PC-9 (cell line): ENCODE data around the gene CDK5. TPM values are rescaled to one million over a fixed set of nuclear protein-coding genes. Genes with fewer than 3 reads are reported as not detected.

Source experiments
- BruUV-seq: library from RNA; stranded (reverse); fragments of 400-500 nt; replicated peaks from 2 replicates; lab custom pipeline; 2021; lab: Mats Ljungman, UMichigan
- CTCF ChIA-PET: fragments of 300-600 bp; sonication (Branson Sonifier 250); formaldehyde crosslinking; loops from one replicate; lab custom pipeline; 2022; ENCODE audit warnings: antibody characterized with exemption; lab: Charles Lee
- POLR2A ChIA-PET: fragments of 300-600 bp; sonication (Branson Sonifier 250); formaldehyde crosslinking; loops from one replicate; lab custom pipeline; 2022; ENCODE audit warnings: antibody characterized with exemption; ENCODE audit not compliant: unreplicated experiment; lab: Charles Lee
- DNase-seq, 2 experiments: peaks; one replicate each; pipeline versions ENCODE4 v3.0.0 to v3.0.0-alpha.2; 2015 to 2022; ENCODE audit warnings: mixed read lengths in 1 of 2
- H2AFZ ChIP-seq: fragments of 200-600 bp; sonication (generic); 2 replicates; pipeline ENCODE4 v1.8.1; 2017; ENCODE audit warnings: antibody characterized with exemption
- H3F3A ChIP-seq: fragments of 200-600 bp; sonication (generic); 2 replicates; pipeline ENCODE4 v1.8.1; 2017; ENCODE audit warnings: antibody characterized with exemption, mild to moderate bottlenecking, low read depth; ENCODE audit not compliant: insufficient read depth
- H3K27ac ChIP-seq: fragments of 200-600 bp; sonication (generic); 2 replicates; pipeline ENCODE4 v1.6.1; 2016; ENCODE audit warnings: mixed run types
- H3K27me3 ChIP-seq: fragments of 200-600 bp; sonication (generic); 2 replicates; pipeline ENCODE4 v1.6.1; 2016; ENCODE audit warnings: low read depth, mixed run types; ENCODE audit not compliant: insufficient read depth
- H3K36me3 ChIP-seq: fragments of 200-600 bp; sonication (generic); 2 replicates; pipeline ENCODE4 v1.6.1; 2016; ENCODE audit warnings: low read depth, mixed run types
- H3K4me1 ChIP-seq: fragments of 200-600 bp; sonication (generic); replicated peaks from 2 replicates; pipeline ENCODE4 v1.6.1; 2016; ENCODE audit warnings: mixed run types; ENCODE audit not compliant: insufficient read depth
- H3K4me2 ChIP-seq: fragments of 200-600 bp; sonication (generic); 2 replicates; pipeline ENCODE4 v1.6.1; 2017; ENCODE audit warnings: mixed run types
- H3K4me3 ChIP-seq: fragments of 200-600 bp; sonication (generic); 2 replicates; pipeline ENCODE4 v1.6.1; 2016; ENCODE audit warnings: mixed run types
- H3K79me2 ChIP-seq: fragments of 200-600 bp; sonication (generic); 2 replicates; pipeline ENCODE4 v1.6.1; 2017; ENCODE audit warnings: low read depth, mixed run types
- H3K9me2 ChIP-seq: fragments of 200-600 bp; sonication (generic); 2 replicates; pipeline ENCODE4 v1.8.1; 2017; ENCODE audit warnings: mild to moderate bottlenecking; ENCODE audit not compliant: insufficient read depth
- H3K9me3 ChIP-seq: fragments of 200-600 bp; sonication (generic); 2 replicates; pipeline ENCODE4 v1.8.1; 2016; ENCODE audit warnings: low read depth; ENCODE audit not compliant: insufficient read depth
- H4K20me1 ChIP-seq: fragments of 200-600 bp; sonication (generic); 2 replicates; pipeline ENCODE4 v1.8.1; 2017; ENCODE audit not compliant: insufficient read depth
- CTCF ChIP-seq: fragments of 200-600 bp; sonication (generic); conservative IDR thresholded peaks from 2 replicates; pipeline ENCODE4 v1.6.1; 2017; ENCODE audit warnings: mixed run types, antibody characterized with exemption, mild to moderate bottlenecking, moderate library complexity
- EZH2 ChIP-seq: fragments of 200-600 bp; sonication (generic); IDR thresholded peaks from 2 replicates; pipeline ENCODE4 v1.8.0; 2017; ENCODE audit warnings: antibody characterized with exemption, low read depth
- intact Hi-C: fragments of 100-400 bp; cut with micrococcal nuclease; formaldehyde crosslinking; loops from one replicate; pipeline ENCODE4 v1.10.0; 2022; ENCODE audit not compliant: unreplicated experiment
- total RNA-seq: library from RNA; stranded (reverse); gene quantifications from 2 replicates; pipeline ENCODE4 v1.2.3, GENCODE V29; 2021

CDK5 gene
- total RNA-seq, 1 experiment from 2014 or later, result 45.7 TPM

DNA sequence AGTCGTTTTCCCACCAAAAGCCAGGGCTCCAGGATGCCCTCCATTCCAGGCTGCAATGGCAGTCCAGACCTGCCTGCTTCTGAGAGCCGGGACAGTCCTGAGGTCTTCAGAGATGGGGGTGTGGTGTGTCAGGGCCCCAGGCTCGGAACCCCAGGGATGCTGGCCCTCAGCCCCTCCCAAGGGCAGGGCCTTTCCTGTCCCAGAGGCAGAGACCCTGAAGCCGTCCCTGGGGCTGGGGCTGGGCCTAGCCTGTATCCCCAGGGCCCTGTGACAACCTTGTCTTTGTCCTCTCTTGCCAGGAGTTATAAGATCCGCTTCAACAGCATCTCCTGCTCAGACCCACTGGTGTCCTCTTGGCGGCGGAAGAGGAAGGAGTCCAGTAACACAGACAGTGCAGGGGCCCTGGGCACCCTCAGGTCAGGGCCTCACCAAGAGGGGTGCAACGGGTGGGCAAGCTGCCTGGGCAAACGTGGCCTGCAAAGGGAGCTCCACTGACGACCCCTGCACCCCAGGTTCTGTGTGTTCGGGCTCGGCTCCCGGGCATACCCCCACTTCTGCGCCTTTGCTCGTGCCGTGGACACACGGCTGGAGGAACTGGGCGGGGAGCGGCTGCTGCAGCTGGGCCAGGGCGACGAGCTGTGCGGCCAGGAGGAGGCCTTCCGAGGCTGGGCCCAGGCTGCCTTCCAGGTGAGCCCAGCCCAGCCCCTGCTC, 51.0 kb downstream of the CDK5 start:
- Histone ChIP-seq H3K9me3 (no peaks in the 10 kb centered on the region), H3K36me3 (no peaks in the 10 kb centered on the region), H3F3A (peaks cover 20% of the 10 kb centered on the region), H2AFZ (no peak overlapping the region), H3K4me1 (peaks cover 32% of the 10 kb centered on the region), H3K4me3 (no peak overlapping the region), H3K79me2 (no peaks in the 10 kb centered on the region), H3K27ac (no peak overlapping the region), H3K27me3 (no peaks in the 10 kb centered on the region), H3K4me2 (no peak overlapping the region), H4K20me1 (no peaks in the 10 kb centered on the region), H3K9me2 (no peaks in the 10 kb centered on the region)
- peak in 1 of 2 experiments; percentile 11 for DNase-seq
- ChIA-PET POLR2A (no interaction called here), CTCF (no interaction called here)
- TF ChIP-seq CTCF (no peak), EZH2 (no peak)
- intact Hi-C loops, result no loop called here
- BruUV-seq, result no TSS peak

- Histone ChIP-seq H3K36me3 (no peaks in the 10 kb centered on the region), H3K27ac (no peak overlapping the region), H3K4me3 (no peak overlapping the region), H3K27me3 (no peaks in the 10 kb centered on the region), H3K9me2 (no peaks in the 10 kb centered on the region), H3F3A (peaks cover 20% of the 10 kb centered on the region), H3K4me1 (peaks cover 23% of the 10 kb centered on the region), H2AFZ (no peak overlapping the region), H3K9me3 (no peaks in the 10 kb centered on the region), H4K20me1 (no peaks in the 10 kb centered on the region), H3K4me2 (no peak overlapping the region), H3K79me2 (no peaks in the 10 kb centered on the region)
- POLR2A ChIA-PET, result interaction anchor here (0.6 kb wide), 1 partner anchor 66 kb away, joined by 4 read pairs; no protein-coding TSS in a partner anchor
- CTCF ChIA-PET, result interaction anchor here (0.5 kb wide), 1 partner anchor 17 kb away, joined by 4 read pairs; no protein-coding TSS in a partner anchor
- DNase-seq, result peak in 1 of 2 experiments; percentile 32
- BruUV-seq, result no TSS peak
- TF ChIP-seq EZH2 (no peak), CTCF (no peak)
- intact Hi-C loops, result no loop called here
Observed at GRCh38 chr7:151005566-151005965, 52.1 kb downstream of the CDK5 start.

Other genes starting within 250 kb of the CDK5 start
- 11.4 and 13.1 TPM in 2 replicates for gene AOC1, start 205.4 kb downstream of the CDK5 start, total RNA-seq
- 1.5 and 1.6 TPM in 2 replicates for gene KCNH2, start 79.6 kb downstream of the CDK5 start, total RNA-seq
- 1.8 and 3.2 TPM in 2 replicates for gene NOS3, start 66.9 kb downstream of the CDK5 start, total RNA-seq
- 9.7 and 13.7 TPM in 2 replicates for gene ATG9B, start 33.4 kb downstream of the CDK5 start, total RNA-seq
- 51.8 and 61.9 TPM in 2 replicates for gene ABCB8, start 29.4 kb downstream of the CDK5 start, total RNA-seq
- 7.6 and 10.5 TPM in 2 replicates for gene ASIC3, start 9.4 kb downstream of the CDK5 start, total RNA-seq
- 199 and 245 TPM in 2 replicates for gene SLC4A2, start 1.7 kb upstream of the CDK5 start, total RNA-seq
- 104 and 126 TPM in 2 replicates for gene FASTK, start 22.9 kb upstream of the CDK5 start, total RNA-seq
- 87.8 and 99.3 TPM in 2 replicates for gene TMUB1, start 25.6 kb upstream of the CDK5 start, total RNA-seq
- gene AGAP3, start 28.6 kb upstream of the CDK5 start, total RNA-seq, result 103 TPM in 2 replicates
- gene GBX1, start 109.8 kb upstream of the CDK5 start, total RNA-seq, result not detected in 2 replicates
- gene ASB10, start 129.4 kb upstream of the CDK5 start, total RNA-seq, result not detected in 2 replicates
- not detected in 2 replicates for gene H2BK1, start 152.6 kb upstream of the CDK5 start, total RNA-seq
- gene ABCF2, start 169.3 kb upstream of the CDK5 start, total RNA-seq, result 45.8 and 49.4 TPM in 2 replicates
- 47.4 and 54.9 TPM in 2 replicates for gene CHPF2, start 174.6 kb upstream of the CDK5 start, total RNA-seq
- 4.6 and 5.7 TPM in 2 replicates for gene SMARCD3, start 190.8 kb upstream of the CDK5 start, total RNA-seq